T-helper 9 cell (primary cell): ENCODE measurements around the gene POLR2J.
"Not testable (repeated sequence)": the region's sequence is repeated elsewhere in the genome, so short reads cannot be mapped to it uniquely, and the experiment has no call there.

ENCODE experiments used
- DNase-seq: peaks from one replicate; pipeline ENCODE4 v3.0.0-alpha.2; 2020
- total RNA-seq, 2 donors: gene quantifications; one replicate each; lab custom pipeline; 2026; lab: John Stamatoyannopoulos, UW

The POLR2J gene
- total RNA-seq: 19.8 to 26.0 reads per million in 2 donors

- DNase-seq: peak; percentile 59
Observed at GRCh38 chr7:102478314-102479208, at the start of gene POLR2J. Gene POLR2J, minus strand, starts transcription at chr7:102478922. Its CDS starts 62 bp downstream, at chr7:102478860.

- DNase-seq: not testable (repeated sequence)
Observed at GRCh38 chr7:102527822-102528793, 49.4 kb upstream of the POLR2J start.

- not testable (repeated sequence) for DNase-seq
Observed at GRCh38 chr7:102527182-102527581, 48.5 kb upstream of the POLR2J start.

- DNase-seq: not testable (repeated sequence)
Observed at GRCh38 chr7:102524803-102525202, 46.1 kb upstream of the POLR2J start.

- not testable (repeated sequence) for DNase-seq
Observed at GRCh38 chr7:102520797-102521196, 42.1 kb upstream of the POLR2J start.

GRCh38 chr7:102517550-102518147 is 38.9 kb upstream of the POLR2J start, which contains the start of gene RASA4B:
Gene RASA4B, minus strand, starts transcription at chr7:102517777. Its CDS starts 67 bp downstream, at chr7:102517710.
- peak; percentile 15 for DNase-seq

GRCh38 chr7:102516951-102517350 is 38.2 kb upstream of the POLR2J start:
- not testable (repeated sequence) for DNase-seq

GRCh38 chr7:102515889-102516288 is 37.2 kb upstream of the POLR2J start:
- DNase-seq: not testable (repeated sequence)

- not testable (repeated sequence) for DNase-seq
Observed at GRCh38 chr7:102514881-102515721, 36.4 kb upstream of the POLR2J start.

- not testable (repeated sequence) for DNase-seq
Observed at GRCh38 chr7:102512642-102513221, 34.0 kb upstream of the POLR2J start.

- not testable (repeated sequence) for DNase-seq
Observed at GRCh38 chr7:102511860-102512522, 33.3 kb upstream of the POLR2J start.

- not testable (repeated sequence) for DNase-seq
Observed at GRCh38 chr7:102510575-102510974, 31.9 kb upstream of the POLR2J start.

GRCh38 chr7:102507410-102508088 is 28.8 kb upstream of the POLR2J start:
- not testable (repeated sequence) for DNase-seq

- not testable (repeated sequence) for DNase-seq
Observed at GRCh38 chr7:102505298-102506185, 26.8 kb upstream of the POLR2J start.

GRCh38 chr7:102503141-102503540 is 24.4 kb upstream of the POLR2J start:
- not testable (repeated sequence) for DNase-seq

GRCh38 chr7:102498321-102498720 is 19.6 kb upstream of the POLR2J start:
- not testable (repeated sequence) for DNase-seq

GRCh38 chr7:102497308-102497707 is 18.6 kb upstream of the POLR2J start:
- not testable (repeated sequence) for DNase-seq

- not testable (repeated sequence) for DNase-seq
Observed at GRCh38 chr7:102496861-102497260, 18.1 kb upstream of the POLR2J start.
